Loucy (cell line): Measurements from ENCODE around the gene DISC1.

Experiments
- H2AFZ ChIP-seq: fragments of 200-600 bp; sonication (generic); 2 replicates; pipeline ENCODE4 v1.6.0; 2016; ENCODE audit warnings: antibody characterized with exemption, mild to moderate bottlenecking, low read length, moderate library complexity
- H3F3A ChIP-seq: fragments of 200-600 bp; 2 replicates; pipeline ENCODE4 v1.6.0; 2016; ENCODE audit warnings: antibody characterized with exemption, low read depth, mild to moderate bottlenecking
- H3K27me3 ChIP-seq: fragments of 200-600 bp; sonication (generic); 2 replicates; pipeline ENCODE4 v1.6.1; 2014; ENCODE audit warnings: low read length, mild to moderate bottlenecking; ENCODE audit not compliant: insufficient read depth, poor library complexity, severe bottlenecking
- H3K36me3 ChIP-seq: fragments of 200-600 bp; sonication (generic); 2 replicates; pipeline ENCODE4 v1.6.1; 2016; ENCODE audit warnings: low read length; ENCODE audit not compliant: insufficient read depth
- H3K4me1 ChIP-seq: fragments of 200-600 bp; sonication (generic); 2 replicates; pipeline ENCODE4 v1.5.1; 2014; ENCODE audit warnings: low read length, mild to moderate bottlenecking; ENCODE audit not compliant: insufficient read depth, poor library complexity, severe bottlenecking
- H3K4me2 ChIP-seq: fragments of 200-600 bp; sonication (generic); 2 replicates; pipeline ENCODE4 v1.6.0; 2014; ENCODE audit warnings: antibody characterized with exemption, low read length, low read depth, mild to moderate bottlenecking; ENCODE audit not compliant: poor library complexity, severe bottlenecking
- H3K4me3 ChIP-seq: fragments of 200-600 bp; sonication (generic); 2 replicates; pipeline ENCODE4 v1.5.1; 2014; ENCODE audit warnings: low read length, mild to moderate bottlenecking, mixed read lengths; ENCODE audit not compliant: poor library complexity, severe bottlenecking
- H3K79me2 ChIP-seq: fragments of 200-600 bp; sonication (generic); 2 replicates; pipeline ENCODE4 v1.6.1; 2014; ENCODE audit warnings: low read length; ENCODE audit not compliant: insufficient read depth
- H3K9ac ChIP-seq: fragments of 200-600 bp; sonication (generic); 2 replicates; pipeline ENCODE4 v1.6.0; 2014; ENCODE audit warnings: mild to moderate bottlenecking, low read depth, low read length, moderate library complexity; ENCODE audit not compliant: poor library complexity, severe bottlenecking
- H3K9me2 ChIP-seq: fragments of 200-600 bp; sonication (generic); replicated peaks from 2 replicates; pipeline ENCODE4 v1.6.1; 2016; ENCODE audit warnings: low read depth, low read length, mixed read lengths
- H3K9me3 ChIP-seq: fragments of 200-600 bp; sonication (generic); 2 replicates; pipeline ENCODE4 v1.6.1; 2014; ENCODE audit warnings: mild to moderate bottlenecking, antibody characterized with exemption, low read length, low read depth; ENCODE audit not compliant: insufficient read depth
- H4K20me1 ChIP-seq: fragments of 200-600 bp; sonication (generic); 2 replicates; pipeline ENCODE4 v1.6.0; 2014; ENCODE audit warnings: antibody characterized with exemption, low read length, mild to moderate bottlenecking; ENCODE audit not compliant: insufficient read depth, poor library complexity, severe bottlenecking
- EZH2phosphoT487 ChIP-seq: fragments of 200-600 bp; IDR thresholded peaks from 2 replicates; pipeline ENCODE4 v1.6.1; 2018; ENCODE audit warnings: antibody characterized with exemption, mild to moderate bottlenecking, moderate library complexity, borderline replicate concordance
- TF ChIP-seq, protein P1 (sequence below): fragments of 200-600 bp; sonication (generic); conservative IDR thresholded peaks from 2 replicates; pipeline ENCODE4 v1.5.1; 2014; ENCODE audit warnings: mild to moderate bottlenecking, antibody characterized with exemption, low read length

The DISC1 gene

GRCh38 chr1:231938211-231938610 is 311.6 kb downstream of the DISC1 start:
- no peaks in the 10 kb centered on the region for H3K27me3 ChIP-seq
- H3K4me2 ChIP-seq = no peak overlapping the region
- no peaks in the 10 kb centered on the region for H4K20me1 ChIP-seq
- no peaks in the 10 kb centered on the region for H3K36me3 ChIP-seq
- no peaks in the 10 kb centered on the region for H3F3A ChIP-seq
- no peaks in the 10 kb centered on the region for H3K9me3 ChIP-seq
- no peak overlapping the region for H2AFZ ChIP-seq
- no peak overlapping the region for H3K9ac ChIP-seq
- H3K9me2 ChIP-seq = no peaks in the 10 kb centered on the region
- no peaks in the 10 kb centered on the region for H3K79me2 ChIP-seq
- no peak overlapping the region for H3K4me3 ChIP-seq
- TF ChIP-seq EZH2phosphoT487 = no peak
- TF ChIP-seq, protein P1, sequence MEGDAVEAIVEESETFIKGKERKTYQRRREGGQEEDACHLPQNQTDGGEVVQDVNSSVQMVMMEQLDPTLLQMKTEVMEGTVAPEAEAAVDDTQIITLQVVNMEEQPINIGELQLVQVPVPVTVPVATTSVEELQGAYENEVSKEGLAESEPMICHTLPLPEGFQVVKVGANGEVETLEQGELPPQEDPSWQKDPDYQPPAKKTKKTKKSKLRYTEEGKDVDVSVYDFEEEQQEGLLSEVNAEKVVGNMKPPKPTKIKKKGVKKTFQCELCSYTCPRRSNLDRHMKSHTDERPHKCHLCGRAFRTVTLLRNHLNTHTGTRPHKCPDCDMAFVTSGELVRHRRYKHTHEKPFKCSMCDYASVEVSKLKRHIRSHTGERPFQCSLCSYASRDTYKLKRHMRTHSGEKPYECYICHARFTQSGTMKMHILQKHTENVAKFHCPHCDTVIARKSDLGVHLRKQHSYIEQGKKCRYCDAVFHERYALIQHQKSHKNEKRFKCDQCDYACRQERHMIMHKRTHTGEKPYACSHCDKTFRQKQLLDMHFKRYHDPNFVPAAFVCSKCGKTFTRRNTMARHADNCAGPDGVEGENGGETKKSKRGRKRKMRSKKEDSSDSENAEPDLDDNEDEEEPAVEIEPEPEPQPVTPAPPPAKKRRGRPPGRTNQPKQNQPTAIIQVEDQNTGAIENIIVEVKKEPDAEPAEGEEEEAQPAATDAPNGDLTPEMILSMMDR = no peak
- no peaks in the 10 kb centered on the region for H3K4me1 ChIP-seq

GRCh38 chr1:231938711-231939110 is 312.1 kb downstream of the DISC1 start:
- H3K4me1 ChIP-seq = no peaks in the 10 kb centered on the region
- no peak overlapping the region for H3K4me2 ChIP-seq
- no peaks in the 10 kb centered on the region for H3K27me3 ChIP-seq
- H3K9me2 ChIP-seq = no peaks in the 10 kb centered on the region
- H3F3A ChIP-seq = no peaks in the 10 kb centered on the region
- H4K20me1 ChIP-seq = no peaks in the 10 kb centered on the region
- no peaks in the 10 kb centered on the region for H3K36me3 ChIP-seq
- no peak for TF ChIP-seq EZH2phosphoT487
- TF ChIP-seq, protein P1 = no peak
- no peak overlapping the region for H3K4me3 ChIP-seq
- no peak overlapping the region for H2AFZ ChIP-seq
- no peaks in the 10 kb centered on the region for H3K9me3 ChIP-seq
- no peak overlapping the region for H3K9ac ChIP-seq
- H3K79me2 ChIP-seq = no peaks in the 10 kb centered on the region

DNA sequence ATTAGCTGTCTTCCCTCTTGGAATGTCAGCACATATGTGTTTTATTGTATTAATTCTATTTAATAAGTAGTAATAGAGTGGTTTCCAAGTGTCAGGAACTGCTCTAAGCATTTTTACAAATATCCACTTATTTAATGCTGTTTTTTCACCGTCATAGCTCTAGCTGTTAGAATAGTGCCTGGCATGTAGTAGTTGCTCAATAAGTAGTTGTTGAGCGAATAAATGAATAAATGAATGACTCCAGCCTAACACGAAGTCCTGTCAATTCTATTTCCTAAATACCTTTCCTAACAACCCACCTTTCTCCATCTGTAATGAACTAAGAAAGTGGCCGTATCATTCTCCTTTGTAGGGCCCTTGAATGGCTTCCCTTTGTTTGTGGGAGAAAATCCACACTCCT is 312.5 kb downstream of the DISC1 start:
- Histone ChIP-seq H3F3A (no peaks in the 10 kb centered on the region), H3K4me2 (no peak overlapping the region), H3K9me2 (no peaks in the 10 kb centered on the region), H3K36me3 (no peaks in the 10 kb centered on the region), H3K4me3 (no peak overlapping the region), H2AFZ (no peak overlapping the region), H3K27me3 (no peaks in the 10 kb centered on the region), H3K9me3 (no peaks in the 10 kb centered on the region), H3K79me2 (no peaks in the 10 kb centered on the region), H3K9ac (no peak overlapping the region), H4K20me1 (no peaks in the 10 kb centered on the region), H3K4me1 (no peaks in the 10 kb centered on the region)
- TF ChIP-seq, protein P1 = no peak
- TF ChIP-seq EZH2phosphoT487 = no peak
